GM19023 (cell line): ENCODE results near the gene TMPRSS9.
"Not testable (repeated sequence)": the region's sequence is repeated elsewhere in the genome, so short reads cannot be mapped to it uniquely, and the experiment has no call there.

Experiments used
- ATAC-seq: cut with Tn5 transposase; IDR thresholded peaks from one replicate; pipeline ENCODE4 v1.9.1; 2021; ENCODE audit warnings: mild to moderate bottlenecking, moderate library complexity; ENCODE audit not compliant: unreplicated experiment

Gene TMPRSS9

GRCh38 chr19:2416321-2417097 lies 56.4 kb downstream of the TMPRSS9 start:
- no peak for ATAC-seq

DNA sequence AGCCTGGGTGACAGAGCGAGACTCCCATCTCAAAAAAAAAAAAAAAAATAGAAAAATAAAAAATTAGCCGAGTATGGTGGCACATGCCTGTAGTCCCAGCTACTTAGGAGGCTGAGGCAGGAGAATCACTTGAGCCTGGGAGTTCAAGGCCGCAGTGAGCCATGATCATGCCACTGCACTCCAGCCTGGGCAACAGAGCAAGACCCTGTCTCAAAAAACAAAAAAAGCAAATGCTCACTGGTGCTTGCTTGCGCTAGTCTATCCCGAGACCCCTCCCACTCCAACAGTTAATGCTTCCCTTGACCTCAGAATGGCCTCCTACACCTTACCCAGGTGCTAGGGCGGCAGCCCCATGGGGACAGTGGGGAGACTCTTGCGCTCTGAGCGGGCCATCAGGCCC lies 57.4 kb downstream of the TMPRSS9 start:
- not testable (repeated sequence) for ATAC-seq

DNA sequence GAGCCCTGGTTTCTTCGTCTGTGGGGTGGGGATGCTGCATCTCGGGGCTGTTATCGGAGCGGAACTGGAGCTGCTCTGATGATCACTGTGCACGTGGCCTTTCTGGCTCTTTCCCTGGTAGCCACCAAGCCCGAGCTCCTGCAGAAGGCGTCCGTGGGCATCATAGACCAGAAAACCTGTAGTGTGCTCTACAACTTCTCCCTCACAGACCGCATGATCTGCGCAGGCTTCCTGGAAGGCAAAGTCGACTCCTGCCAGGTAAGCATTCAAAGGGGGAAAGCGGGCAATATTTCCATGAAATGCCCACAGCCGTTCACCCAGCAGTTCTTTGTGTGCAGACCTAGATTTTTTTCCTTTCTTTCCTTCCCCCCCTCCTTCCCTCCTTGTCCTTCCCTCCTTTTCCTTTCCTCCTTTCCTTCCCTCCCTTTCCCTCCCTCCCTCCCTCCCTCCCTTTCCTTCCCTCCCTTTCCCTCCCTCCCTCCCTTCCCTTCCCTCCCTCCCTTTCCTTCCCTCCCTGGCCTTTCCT lies 57.9 kb downstream of the TMPRSS9 start:
- no peak for ATAC-seq

DNA sequence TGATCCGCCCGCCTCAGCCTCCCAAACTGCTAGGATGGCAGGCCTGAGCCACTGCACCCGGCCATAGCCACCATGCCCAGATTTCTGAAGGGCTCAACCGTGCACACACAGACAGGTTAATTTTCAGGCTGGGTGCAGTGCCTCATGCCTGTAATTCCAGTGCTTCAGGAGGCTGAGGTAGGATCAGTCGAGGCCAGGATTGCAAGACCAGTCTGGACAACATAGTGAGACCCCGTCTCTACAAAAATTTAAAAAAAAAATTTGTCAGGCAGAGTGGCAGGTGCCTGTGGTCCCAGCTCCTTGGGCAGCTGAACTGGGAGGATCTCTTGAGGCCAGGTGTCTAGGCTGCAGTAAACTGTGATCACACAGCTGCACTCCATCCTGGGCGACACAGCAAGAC lies 59.7 kb downstream of the TMPRSS9 start:
- ATAC-seq, result no peak

- no peak for ATAC-seq
Observed at GRCh38 chr19:2420490-2420889, 60.4 kb downstream of the TMPRSS9 start.

- no peak for ATAC-seq
Observed at GRCh38 chr19:2421581-2422306, 61.7 kb downstream of the TMPRSS9 start.

GRCh38 chr19:2423071-2423914 lies 63.2 kb downstream of the TMPRSS9 start:
- ATAC-seq, result no peak

- no peak for ATAC-seq
Observed at GRCh38 chr19:2423915-2424685, 64.0 kb downstream of the TMPRSS9 start.

DNA sequence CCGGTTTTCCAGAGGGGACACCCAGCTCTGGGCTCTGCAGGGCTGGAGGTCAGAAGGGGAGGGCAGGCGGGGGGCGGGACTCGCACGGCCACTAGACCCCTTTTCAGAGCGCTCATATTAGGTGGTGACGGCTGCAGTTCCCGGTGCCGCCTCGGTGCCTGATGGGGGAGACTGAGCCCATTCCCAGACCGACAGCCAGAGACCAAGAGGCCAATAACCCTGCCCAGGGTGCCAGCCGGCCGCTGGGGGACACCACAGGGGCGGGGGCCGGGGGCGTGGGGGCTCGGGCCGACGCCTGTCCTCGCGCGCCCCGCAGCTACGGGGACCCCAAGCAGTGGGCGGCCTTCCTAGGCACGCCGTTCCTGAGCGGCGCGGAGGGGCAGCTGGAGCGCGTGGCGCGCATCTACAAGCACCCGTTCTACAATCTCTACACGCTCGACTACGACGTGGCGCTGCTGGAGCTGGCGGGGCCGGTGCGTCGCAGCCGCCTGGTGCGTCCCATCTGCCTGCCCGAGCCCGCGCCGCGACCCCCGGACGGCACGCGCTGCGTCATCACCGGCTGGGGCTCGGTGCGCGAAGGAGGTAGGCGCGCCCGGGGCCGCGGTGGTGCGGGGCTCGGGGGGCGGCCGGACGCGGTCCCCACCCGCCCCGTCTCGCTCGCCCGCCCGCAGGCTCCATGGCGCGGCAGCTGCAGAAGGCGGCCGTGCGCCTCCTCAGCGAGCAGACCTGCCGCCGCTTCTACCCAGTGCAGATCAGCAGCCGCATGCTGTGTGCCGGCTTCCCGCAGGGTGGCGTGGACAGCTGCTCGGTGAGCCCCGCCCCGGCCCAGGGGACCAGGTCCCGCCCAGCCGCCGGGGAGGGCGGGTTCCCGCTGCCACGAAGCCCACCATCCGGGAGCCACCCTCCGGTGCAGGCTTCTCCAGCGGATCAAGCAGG lies 64.9 kb downstream of the TMPRSS9 start:
- no peak for ATAC-seq

GRCh38 chr19:2425622-2426581 lies 65.8 kb downstream of the TMPRSS9 start:
- ATAC-seq, result no peak

DNA sequence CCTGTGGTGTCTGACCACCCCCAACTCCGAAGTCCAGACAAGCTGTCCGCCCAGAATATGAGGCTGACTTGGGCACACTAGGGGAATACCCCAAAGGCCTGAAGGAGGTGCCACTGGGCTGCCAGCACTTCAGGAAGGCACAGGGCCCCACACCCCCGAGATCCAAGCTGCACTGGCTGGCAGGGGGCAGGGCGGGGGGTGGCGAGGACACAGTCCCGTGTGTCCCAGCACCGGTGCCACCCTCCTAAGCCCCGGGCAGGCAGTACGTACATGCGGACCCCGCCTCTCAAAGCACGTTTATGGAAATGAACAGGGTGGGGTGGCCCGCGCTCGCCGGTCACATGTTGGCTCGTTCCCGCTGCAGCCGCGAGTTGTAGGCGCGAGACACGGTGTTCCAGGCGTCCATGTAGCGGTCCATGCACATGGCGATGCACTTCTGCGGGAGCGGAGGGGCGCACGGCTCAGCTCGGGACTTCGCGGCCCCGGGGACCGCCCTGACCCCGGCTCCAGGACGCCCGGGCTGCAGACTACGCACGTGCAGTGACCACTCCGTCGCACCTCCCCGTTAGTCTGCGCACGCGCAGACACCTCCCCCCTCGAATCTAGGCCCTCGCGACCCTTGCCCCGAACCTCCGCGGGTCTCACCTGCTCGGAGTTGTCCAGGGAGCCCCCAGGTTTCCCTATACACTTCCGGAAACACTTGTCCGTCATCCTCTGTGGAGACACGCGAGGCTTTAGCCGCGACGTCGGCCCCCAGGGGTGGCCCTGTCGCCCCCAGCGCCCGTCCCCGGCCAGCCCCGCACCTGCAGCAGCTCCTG lies 66.8 kb downstream of the TMPRSS9 start:
- peak; percentile 9 for ATAC-seq

DNA sequence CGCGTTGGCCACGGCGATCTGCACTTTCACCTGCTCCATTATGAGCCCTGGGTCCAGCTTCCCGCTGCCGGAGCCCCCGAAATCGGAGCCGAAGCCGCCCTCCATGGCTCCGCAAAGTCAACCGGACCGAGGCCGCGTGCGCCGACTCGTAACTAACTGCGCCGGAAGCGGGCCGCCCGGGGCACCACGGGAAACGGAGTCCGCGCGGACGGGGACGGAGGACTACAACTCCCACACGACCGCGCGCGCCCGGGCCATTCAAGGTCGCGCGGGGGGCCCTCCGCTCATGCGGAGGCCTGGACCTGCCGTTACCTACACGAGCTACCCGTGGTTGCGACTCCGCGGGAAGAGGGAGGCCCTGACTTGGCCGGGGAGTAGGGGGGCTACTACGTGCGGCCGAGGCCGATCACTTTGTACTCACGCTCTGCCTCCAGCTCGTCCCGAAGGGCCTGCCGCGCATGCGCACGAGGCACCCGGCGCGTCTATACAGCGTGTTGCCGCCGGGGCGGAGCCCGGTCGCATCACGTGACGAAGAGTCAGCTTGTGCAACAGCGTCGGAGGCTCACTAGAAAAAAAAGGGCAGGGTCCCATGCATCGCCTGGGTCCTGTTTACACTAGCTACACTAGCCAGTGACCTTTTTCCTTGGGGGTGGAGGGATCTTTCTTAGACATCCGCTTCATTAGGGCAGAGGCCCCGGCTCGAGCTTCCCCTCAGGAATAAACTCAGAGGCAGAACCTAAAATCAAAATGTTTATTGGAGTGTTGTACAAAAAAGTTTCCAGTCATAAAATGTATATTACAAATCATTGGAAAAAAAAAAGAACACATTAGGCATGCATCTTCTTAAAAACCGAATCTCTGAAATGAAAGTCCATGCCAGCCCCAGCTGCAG lies 67.6 kb downstream of the TMPRSS9 start, which contains the start of gene TIMM13:
TSS of gene TIMM13 (minus strand) at position 158 of the 892 bp plus-strand sequence. CDS start at position 105, 53 bp downstream.
- peak; percentile 83 for ATAC-seq

DNA sequence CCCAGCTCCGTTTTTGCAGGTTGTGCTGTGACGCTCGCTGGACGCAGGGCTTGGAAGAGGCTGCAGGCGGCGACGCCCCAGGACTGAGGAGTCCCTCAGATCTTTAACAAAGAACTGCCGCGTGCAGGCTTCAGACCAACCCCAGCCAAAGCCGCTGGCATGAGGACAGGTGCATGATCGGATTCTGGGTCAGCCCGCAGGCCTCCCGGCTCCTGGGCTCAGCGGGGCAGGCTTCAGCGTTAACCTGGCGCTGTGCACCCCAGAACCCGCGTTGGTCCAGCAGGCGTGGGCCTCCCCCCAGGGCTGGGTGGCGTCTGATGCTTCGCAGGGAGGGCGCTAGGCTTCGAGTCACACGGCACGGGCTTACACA lies 68.2 kb downstream of the TMPRSS9 start:
- ATAC-seq, result no peak

DNA sequence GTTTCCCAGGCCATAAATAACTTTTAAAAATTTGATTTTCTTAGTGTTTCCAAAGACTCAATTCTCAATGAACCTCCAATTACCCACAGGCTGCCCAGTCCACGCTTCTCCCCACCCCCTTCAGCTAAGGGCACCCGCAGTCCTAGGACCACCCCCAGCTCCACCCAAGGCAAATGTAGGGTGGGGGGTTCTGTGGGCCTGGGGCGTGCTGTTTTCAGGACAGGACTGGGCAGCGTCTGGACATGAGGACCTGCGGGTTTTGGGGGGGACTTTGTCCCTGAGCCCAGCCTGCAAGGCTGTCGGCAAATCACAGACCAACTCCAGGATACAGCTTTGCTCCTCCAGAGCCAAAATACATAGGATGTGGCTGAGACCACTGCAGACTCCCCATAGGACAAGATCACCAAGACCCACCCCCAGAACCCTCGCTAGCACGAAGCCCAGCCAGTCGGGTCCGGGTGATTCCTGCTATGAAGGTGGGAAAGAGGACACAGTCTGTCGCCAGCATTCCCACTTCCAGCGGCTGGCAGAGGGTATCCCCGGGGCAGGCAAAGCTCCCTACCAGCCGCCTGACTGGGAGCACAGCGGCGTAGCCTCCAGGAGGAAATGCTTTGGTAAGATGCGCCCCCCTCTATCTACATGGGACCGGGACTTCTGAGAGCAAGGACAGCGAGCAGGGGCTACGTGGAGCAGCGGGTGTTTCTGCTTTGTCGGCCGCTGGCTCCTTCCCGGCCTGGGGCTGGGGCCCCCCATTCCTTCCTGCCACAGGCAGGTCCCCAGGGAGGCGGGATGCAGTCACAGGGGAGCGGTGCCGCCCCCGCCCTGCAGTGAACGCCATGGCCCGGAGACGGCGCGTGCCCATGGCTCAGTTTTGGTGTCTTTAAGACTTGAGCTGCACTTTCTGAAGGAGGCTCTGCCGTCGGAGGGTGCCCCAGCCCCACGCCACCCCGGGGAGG lies 69.0 kb downstream of the TMPRSS9 start:
- no peak for ATAC-seq

DNA sequence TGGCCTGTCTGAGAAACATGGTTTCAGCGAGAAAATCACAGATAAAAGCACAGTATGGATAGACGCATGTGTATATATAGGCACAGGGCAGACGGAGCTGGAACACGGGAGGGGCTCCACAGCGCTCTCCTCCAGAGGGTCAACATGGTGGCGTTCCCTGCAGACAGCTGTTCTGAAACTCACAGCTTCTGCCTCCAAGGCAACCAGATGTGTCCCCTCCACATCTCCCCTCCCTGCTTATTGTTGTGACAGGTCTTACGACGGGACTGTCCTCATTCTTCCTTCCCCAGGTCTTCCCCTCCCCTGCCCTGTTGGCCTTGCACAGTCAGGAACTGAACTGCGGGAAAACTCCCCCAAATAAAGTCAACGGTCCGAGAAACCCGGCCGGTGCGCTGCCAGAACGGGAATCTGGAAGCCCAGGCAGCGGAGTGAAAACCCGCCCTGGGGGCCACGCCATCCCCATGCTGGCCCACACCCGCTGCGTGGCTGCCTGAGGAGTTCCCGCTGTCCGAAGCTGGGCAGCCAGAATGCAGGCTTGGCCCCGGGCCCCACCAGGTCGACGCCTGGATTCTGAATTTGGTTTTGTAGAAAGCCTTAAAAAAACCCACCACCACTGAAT lies 70.0 kb downstream of the TMPRSS9 start:
- no peak for ATAC-seq
